Hepatocyte (in vitro differentiated cells): ENCODE data around the gene ABCG2. TPM values are rescaled to one million over a fixed set of nuclear protein-coding genes. Genes with fewer than 3 reads are reported as not detected.

Experiments
- DNase-seq: peaks from one replicate; pipeline ENCODE4 v3.0.0-alpha.2; 2016; ENCODE audit warnings: low spot score
- H2AFZ ChIP-seq: fragments of 200-600 bp; sonication (generic); 2 replicates; pipeline ENCODE4 v1.6.0; 2016; ENCODE audit warnings: antibody characterized with exemption, mild to moderate bottlenecking
- H3K27ac ChIP-seq: fragments of 200-600 bp; sonication (generic); 2 replicates; pipeline ENCODE4 v1.5.1; 2016; ENCODE audit warnings: mild to moderate bottlenecking
- H3K27me3 ChIP-seq: fragments of 200-600 bp; sonication (generic); 2 replicates; pipeline ENCODE4 v1.6.1; 2016
- H3K36me3 ChIP-seq: fragments of 200-600 bp; sonication (generic); replicated peaks from 2 replicates; pipeline ENCODE4 v1.5.1; 2016; ENCODE audit warnings: low read depth; ENCODE audit not compliant: insufficient read depth
- H3K4me1 ChIP-seq: fragments of 200-600 bp; sonication (generic); 2 replicates; pipeline ENCODE4 v1.5.1; 2016; ENCODE audit warnings: mild to moderate bottlenecking, moderate library complexity; ENCODE audit not compliant: insufficient read depth
- H3K4me2 ChIP-seq: fragments of 200-600 bp; sonication (generic); 2 replicates; pipeline ENCODE4 v1.6.0; 2016
- H3K4me3 ChIP-seq: fragments of 200-600 bp; sonication (generic); 2 replicates; pipeline ENCODE4 v1.5.1; 2016; ENCODE audit warnings: mild to moderate bottlenecking
- H3K79me2 ChIP-seq: fragments of 200-600 bp; sonication (generic); 2 replicates; pipeline ENCODE4 v1.6.0; 2017; ENCODE audit warnings: mild to moderate bottlenecking
- H3K9me2 ChIP-seq: fragments of 200-600 bp; sonication (generic); replicated peaks from 2 replicates; pipeline ENCODE4 v1.6.0; 2017; ENCODE audit warnings: mild to moderate bottlenecking; ENCODE audit not compliant: insufficient read depth
- H3K9me3 ChIP-seq: fragments of 200-600 bp; sonication (generic); 2 replicates; pipeline ENCODE4 v1.5.1; 2016; ENCODE audit warnings: low read depth, mild to moderate bottlenecking
- H4K20me1 ChIP-seq: fragments of 200-600 bp; sonication (generic); 2 replicates; pipeline ENCODE4 v1.6.0; 2016; ENCODE audit warnings: mild to moderate bottlenecking; ENCODE audit not compliant: insufficient read depth, poor library complexity, severe bottlenecking
- EZH2 ChIP-seq: fragments of 200-600 bp; sonication (generic); IDR thresholded peaks from 2 replicates; pipeline ENCODE4 v1.6.1; 2016; ENCODE audit warnings: antibody characterized with exemption, mild to moderate bottlenecking, borderline replicate concordance
- EZH2phosphoT487 ChIP-seq: fragments of 200-600 bp; sonication (generic); IDR thresholded peaks from one replicate; pipeline ENCODE4 v1.6.1; 2018; ENCODE audit warnings: antibody characterized with exemption, mild to moderate bottlenecking, low read depth, moderate library complexity; ENCODE audit not compliant: unreplicated experiment, severe bottlenecking
- WGBS: methylation state at CpG from one replicate; pipeline ENCODE4 v1.1.6; 2016; ENCODE audit warnings: low lambda C conversion rate; ENCODE audit errors: missing lambda C conversion rate; 5-methylcytosine and 5-hydroxymethylcytosine counted together
- polyA plus RNA-seq: library from polyadenylated mRNA; unstranded; fragments of >200 nt; fragmentation: Nextera tagmentation; extraction: Ambion mirVana; gene quantifications from 2 replicates; pipeline ENCODE4 v1.2.1, GENCODE V29; 2016
- total RNA-seq: library from RNA; depleted of rRNA; stranded (reverse); fragments of >200 nt; gene quantifications from 2 replicates; pipeline ENCODE4 v1.2.3, GENCODE V29; 2014
- TF ChIP-seq, protein P1 (sequence below): fragments of 200-600 bp; sonication (generic); IDR thresholded peaks from 2 replicates; pipeline ENCODE4 v1.5.1; 2016; ENCODE audit warnings: antibody characterized with exemption, mild to moderate bottlenecking; ENCODE audit not compliant: poor library complexity

The ABCG2 gene
- total and polyA plus RNA-seq, 2 experiments from 2014 or later, result 3.7 to 11.6 TPM

DNA sequence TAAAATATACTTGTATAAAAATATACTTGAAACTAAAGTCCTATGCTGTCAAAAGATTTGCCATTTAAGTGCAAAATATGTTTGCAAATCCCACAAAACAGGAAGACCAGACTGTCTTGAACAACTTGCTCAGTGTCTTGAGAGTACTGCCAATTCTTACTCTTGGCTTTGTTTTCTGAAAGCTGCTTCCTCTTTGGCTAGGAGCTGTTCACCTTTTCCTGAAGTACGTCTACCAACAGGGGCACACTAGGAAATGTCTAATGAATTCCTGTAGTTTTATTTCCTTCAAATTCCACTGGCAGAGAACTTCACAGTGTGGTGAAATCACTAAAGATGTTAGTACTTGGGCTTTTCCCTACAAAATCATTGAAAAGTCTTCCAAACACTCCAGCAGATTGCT lies 46.4 kb upstream of the ABCG2 start:
- H2AFZ ChIP-seq, result no peak overlapping the region
- H3K79me2 ChIP-seq, result no peaks in the 10 kb centered on the region
- no peak for TF ChIP-seq EZH2
- TF ChIP-seq, protein P1, sequence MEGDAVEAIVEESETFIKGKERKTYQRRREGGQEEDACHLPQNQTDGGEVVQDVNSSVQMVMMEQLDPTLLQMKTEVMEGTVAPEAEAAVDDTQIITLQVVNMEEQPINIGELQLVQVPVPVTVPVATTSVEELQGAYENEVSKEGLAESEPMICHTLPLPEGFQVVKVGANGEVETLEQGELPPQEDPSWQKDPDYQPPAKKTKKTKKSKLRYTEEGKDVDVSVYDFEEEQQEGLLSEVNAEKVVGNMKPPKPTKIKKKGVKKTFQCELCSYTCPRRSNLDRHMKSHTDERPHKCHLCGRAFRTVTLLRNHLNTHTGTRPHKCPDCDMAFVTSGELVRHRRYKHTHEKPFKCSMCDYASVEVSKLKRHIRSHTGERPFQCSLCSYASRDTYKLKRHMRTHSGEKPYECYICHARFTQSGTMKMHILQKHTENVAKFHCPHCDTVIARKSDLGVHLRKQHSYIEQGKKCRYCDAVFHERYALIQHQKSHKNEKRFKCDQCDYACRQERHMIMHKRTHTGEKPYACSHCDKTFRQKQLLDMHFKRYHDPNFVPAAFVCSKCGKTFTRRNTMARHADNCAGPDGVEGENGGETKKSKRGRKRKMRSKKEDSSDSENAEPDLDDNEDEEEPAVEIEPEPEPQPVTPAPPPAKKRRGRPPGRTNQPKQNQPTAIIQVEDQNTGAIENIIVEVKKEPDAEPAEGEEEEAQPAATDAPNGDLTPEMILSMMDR, result no peak
- no peak for TF ChIP-seq EZH2phosphoT487
- DNase-seq, result no peak
- H3K4me3 ChIP-seq, result no peak overlapping the region
- no peaks in the 10 kb centered on the region for H3K27me3 ChIP-seq
- H3K4me2 ChIP-seq, result no peak overlapping the region
- no peak overlapping the region for H3K27ac ChIP-seq
- H3K36me3 ChIP-seq, result no peaks in the 10 kb centered on the region
- no peaks in the 10 kb centered on the region for H4K20me1 ChIP-seq
- no peaks in the 10 kb centered on the region for H3K9me2 ChIP-seq
- H3K4me1 ChIP-seq, result no peaks in the 10 kb centered on the region
- H3K9me3 ChIP-seq, result no peaks in the 10 kb centered on the region
- WGBS, result 46% methylated on average over 1 of the region's 1 CpG

DNA sequence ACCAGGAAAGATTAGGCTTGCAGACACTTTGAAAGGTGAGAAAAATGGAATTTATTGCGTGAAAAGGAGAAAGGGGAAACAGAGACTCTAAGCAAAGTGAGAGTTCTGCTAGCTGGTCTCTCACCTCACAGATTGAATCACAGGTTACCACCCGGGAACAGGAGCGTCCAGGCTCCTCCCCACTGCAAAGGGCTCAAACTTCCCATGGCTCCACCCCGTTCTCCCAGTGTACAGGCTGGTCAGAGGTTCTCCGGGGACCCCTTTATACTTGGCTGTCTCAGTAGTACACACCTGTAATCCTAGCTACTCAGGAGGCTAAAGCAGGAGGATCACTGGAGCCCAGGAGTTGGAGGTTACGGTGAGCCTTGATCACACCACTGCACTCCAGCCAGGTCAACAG lies 44.0 kb upstream of the ABCG2 start:
- Histone ChIP-seq H3K4me1 (no peaks in the 10 kb centered on the region), H2AFZ (no peak overlapping the region), H3K36me3 (no peaks in the 10 kb centered on the region), H3K9me3 (no peaks in the 10 kb centered on the region), H3K4me3 (no peak overlapping the region), H4K20me1 (no peaks in the 10 kb centered on the region), H3K9me2 (no peaks in the 10 kb centered on the region), H3K79me2 (no peaks in the 10 kb centered on the region), H3K27me3 (no peaks in the 10 kb centered on the region), H3K27ac (no peak overlapping the region), H3K4me2 (no peak overlapping the region)
- DNase-seq, result no peak
- WGBS, result 72% methylated on average over 6 of the region's 6 CpGs
- TF ChIP-seq EZH2phosphoT487 (no peak), EZH2 (no peak)
- TF ChIP-seq, protein P1, result no peak

- TF ChIP-seq, protein P1, result no peak
- no peak for TF ChIP-seq EZH2phosphoT487
- no peak for TF ChIP-seq EZH2
These were observed 41.7 kb upstream of the ABCG2 start for GRCh38 chr4:88200186-88200585.

More at GRCh38 chr4:88200186-88200585, 41.7 kb upstream of the ABCG2 start:
- Histone ChIP-seq H3K4me1 (peaks cover 19% of the 10 kb centered on the region), H3K27me3 (no peaks in the 10 kb centered on the region), H3K27ac (no peak overlapping the region), H4K20me1 (no peaks in the 10 kb centered on the region), H3K79me2 (no peaks in the 10 kb centered on the region), H3K4me2 (no peak overlapping the region), H3K36me3 (no peaks in the 10 kb centered on the region), H3K9me2 (no peaks in the 10 kb centered on the region), H3K9me3 (no peaks in the 10 kb centered on the region), H3K4me3 (no peak overlapping the region), H2AFZ (no peak overlapping the region)
- DNase-seq, result no peak
- WGBS, result 96% methylated on average over 1 of the region's 1 CpG
